Body of pancreas (tissue), 4 donors: ENCODE data around the gene YIPF5. TPM values are rescaled to one million over a fixed set of nuclear protein-coding genes. Genes with fewer than 3 reads are reported as not detected.
A peak's percentile ranks its signal among the peaks of the same experiment; 100 is the strongest.

ENCODE experiments used
- ATAC-seq: fragments of 150-250 bp; one replicate; pipeline ENCODE4 v1.9.1; 2016
- DNase-seq, 4 donors: peaks; one replicate each; pipeline ENCODE4 v3.0.0-alpha.2; 2019
- H3K27ac ChIP-seq, 4 donors: fragments of 200-600 bp; sonication (generic); 1 replicate in 3 of 4; 2 replicates in 1 of 4; pipeline versions ENCODE4 v1.5.1 to v1.6.1; 2016 to 2019; ENCODE audit warnings: mild to moderate bottlenecking in 1 of 4, mixed read lengths in 1 of 4, moderate library complexity in 1 of 4
- H3K27me3 ChIP-seq, 2 donors: fragments of 200-600 bp; sonication (generic); one replicate each; pipeline ENCODE4 v1.6.0; 2016; ENCODE audit warnings: mild to moderate bottlenecking in 1 of 2
- H3K36me3 ChIP-seq, 2 donors: fragments of 200-600 bp; sonication (generic); replicated peaks in 1 of 2; 2 replicates each; pipeline ENCODE4 v1.5.1; 2016; ENCODE audit warnings: low read depth in 2 of 2; ENCODE audit not compliant: insufficient read depth in 1 of 2
- H3K4me1 ChIP-seq: fragments of 200-600 bp; sonication (generic); one replicate; pipeline ENCODE4 v1.6.0; 2016
- H3K4me3 ChIP-seq, 2 donors: fragments of 200-600 bp; sonication (generic); 1 replicate in 1 of 2; 2 replicates in 1 of 2; pipeline ENCODE4 v1.5.1; 2016 to 2019
- H3K9me3 ChIP-seq, 3 donors: fragments of 200-600 bp; sonication (generic); 1 replicate in 2 of 3; 2 replicates in 1 of 3; pipeline ENCODE4 v1.5.1; 2016
- POLR2A ChIP-seq, 3 donors: fragments of 450-650 bp; IDR thresholded peaks; one replicate each; pipeline ENCODE4 v1.6.1; 2016; ENCODE audit warnings: antibody characterized with exemption in 3 of 3, mild to moderate bottlenecking in 2 of 3
- WGBS, 2 donors: methylation state at CpG; one replicate each; pipeline ENCODE4 v1.1.5; 2017; 5-methylcytosine and 5-hydroxymethylcytosine counted together
- intact Hi-C: fragments of 100-400 bp; cut with DNase I; formaldehyde crosslinking; loops from one replicate; pipeline ENCODE4 v1.15.1; 2023
- total RNA-seq, 2 donors: library from RNA; depleted of rRNA; stranded (reverse); fragments of >200 nt; gene quantifications; one replicate each; pipeline ENCODE4 v1.1.0, GENCODE V29; 2016
- TF ChIP-seq, protein P1 (sequence below), 7 experiments: fragments of 450-650 bp in 4 of 7; fragments of 200-600 bp in 3 of 7; sonication (generic) in 3 of 7; IDR thresholded peaks; one replicate each; pipeline ENCODE4 v1.5.1; 2016 to 2019; ENCODE audit warnings: antibody characterized with exemption in 7 of 7

YIPF5 gene
- total RNA-seq, 2 donors from 2014 or later: 18.9 to 20.4 TPM

- no peaks in the 10 kb centered on the region for H3K27me3 ChIP-seq
- no peak for DNase-seq
- WGBS, 2 donors: 40 to 43% methylated on average over 1 of the region's 1 CpG
- ATAC-seq: no peak
- H3K9me3 ChIP-seq: no peaks in the 10 kb centered on the region
- no peak overlapping the region for H3K27ac ChIP-seq
- H3K4me1 ChIP-seq: peaks cover 11% of the 10 kb centered on the region
- intact Hi-C loops: no loop called here
- H3K36me3 ChIP-seq: no peaks in the 10 kb centered on the region
- no peak overlapping the region for H3K4me3 ChIP-seq
- TF ChIP-seq, protein P1, sequence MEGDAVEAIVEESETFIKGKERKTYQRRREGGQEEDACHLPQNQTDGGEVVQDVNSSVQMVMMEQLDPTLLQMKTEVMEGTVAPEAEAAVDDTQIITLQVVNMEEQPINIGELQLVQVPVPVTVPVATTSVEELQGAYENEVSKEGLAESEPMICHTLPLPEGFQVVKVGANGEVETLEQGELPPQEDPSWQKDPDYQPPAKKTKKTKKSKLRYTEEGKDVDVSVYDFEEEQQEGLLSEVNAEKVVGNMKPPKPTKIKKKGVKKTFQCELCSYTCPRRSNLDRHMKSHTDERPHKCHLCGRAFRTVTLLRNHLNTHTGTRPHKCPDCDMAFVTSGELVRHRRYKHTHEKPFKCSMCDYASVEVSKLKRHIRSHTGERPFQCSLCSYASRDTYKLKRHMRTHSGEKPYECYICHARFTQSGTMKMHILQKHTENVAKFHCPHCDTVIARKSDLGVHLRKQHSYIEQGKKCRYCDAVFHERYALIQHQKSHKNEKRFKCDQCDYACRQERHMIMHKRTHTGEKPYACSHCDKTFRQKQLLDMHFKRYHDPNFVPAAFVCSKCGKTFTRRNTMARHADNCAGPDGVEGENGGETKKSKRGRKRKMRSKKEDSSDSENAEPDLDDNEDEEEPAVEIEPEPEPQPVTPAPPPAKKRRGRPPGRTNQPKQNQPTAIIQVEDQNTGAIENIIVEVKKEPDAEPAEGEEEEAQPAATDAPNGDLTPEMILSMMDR (IDR thresholded peaks at IDR 0.05): no peak
- no peak for TF ChIP-seq POLR2A (IDR thresholded peaks at IDR 0.05)
Measured at GRCh38 chr5:144142824-144143162, 27.7 kb downstream of the YIPF5 start.

DNA sequence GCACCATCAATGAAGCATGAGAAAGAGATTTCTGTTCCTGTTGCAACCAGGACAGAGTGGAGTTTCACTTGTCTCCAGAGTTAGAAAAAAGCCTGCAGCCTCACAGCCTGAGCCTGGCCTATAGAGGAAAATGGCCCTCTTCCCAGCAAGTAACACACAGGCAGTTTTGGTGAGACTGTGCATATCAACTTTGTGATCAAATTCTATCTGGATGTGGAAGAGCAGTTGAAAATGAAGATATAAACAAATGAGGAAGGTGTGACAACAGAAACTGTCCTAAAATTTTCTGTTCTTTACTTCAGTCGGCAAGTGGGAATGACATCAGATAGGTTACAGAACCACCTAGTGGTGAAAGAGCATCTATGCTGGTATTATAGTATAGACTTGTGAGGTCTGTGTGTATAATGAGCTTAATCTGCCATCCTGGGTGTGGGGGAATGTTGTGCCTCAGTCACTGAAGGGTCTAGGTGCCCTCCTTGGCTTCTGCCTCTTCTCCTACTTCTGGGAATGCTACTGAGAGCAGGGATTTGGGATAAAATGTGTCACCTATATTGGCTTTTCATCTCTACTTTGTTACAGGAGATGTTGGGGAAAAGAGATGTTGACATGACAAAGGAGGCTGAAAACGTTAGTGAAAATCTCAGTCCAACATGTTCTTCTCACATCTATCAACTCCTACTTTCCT lies 28.2 kb downstream of the YIPF5 start:
- Histone ChIP-seq H3K27me3 (no peaks in the 10 kb centered on the region), H3K4me1 (peaks cover 11% of the 10 kb centered on the region), H3K9me3 (no peaks in the 10 kb centered on the region), H3K27ac (no peak overlapping the region), H3K36me3 (no peaks in the 10 kb centered on the region), H3K4me3 (no peak overlapping the region)
- peak; percentile 38 for ATAC-seq
- no peak for DNase-seq
- intact Hi-C loops: no loop called here
- TF ChIP-seq, protein P1 (IDR thresholded peaks at IDR 0.05): peak; percentile 21 to 58 (median 50)
- TF ChIP-seq POLR2A (IDR thresholded peaks at IDR 0.05): no peak
- 5% methylated on average over 2 of the region's 2 CpGs for WGBS, 2 donors

DNA sequence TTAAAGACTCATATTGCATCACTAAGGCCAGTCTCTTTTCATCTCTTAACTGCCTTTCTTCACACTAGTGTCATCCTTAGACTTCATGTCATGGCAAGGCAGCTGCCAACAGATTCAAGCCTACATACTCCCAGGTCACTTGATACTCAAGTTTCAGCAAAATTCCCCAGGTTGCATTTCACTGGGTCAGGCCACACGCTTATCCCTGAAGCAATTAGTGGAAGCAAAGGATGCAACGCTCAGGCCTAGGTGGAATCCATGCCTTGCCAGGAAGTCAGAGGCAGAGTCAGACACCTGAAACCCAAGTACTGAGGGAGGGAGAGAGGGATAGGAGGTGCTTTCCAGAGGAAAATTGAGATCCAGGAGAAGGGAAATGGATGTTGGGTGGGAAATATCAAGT lies 28.9 kb downstream of the YIPF5 start:
- H3K36me3 ChIP-seq: no peaks in the 10 kb centered on the region
- no peak overlapping the region for H3K27ac ChIP-seq
- no peaks in the 10 kb centered on the region for H3K27me3 ChIP-seq
- peaks cover 11% of the 10 kb centered on the region for H3K4me1 ChIP-seq
- intact Hi-C loops: no loop called here
- ATAC-seq: no peak
- no peak overlapping the region for H3K4me3 ChIP-seq
- 84 to 91% methylated on average over 2 of the region's 2 CpGs for WGBS, 2 donors
- H3K9me3 ChIP-seq: no peaks in the 10 kb centered on the region
- no peak for DNase-seq
- TF ChIP-seq, protein P1 (IDR thresholded peaks at IDR 0.05): no peak
- no peak for TF ChIP-seq POLR2A (IDR thresholded peaks at IDR 0.05)

GRCh38 chr5:144139586-144139985 lies 30.9 kb downstream of the YIPF5 start:
- ATAC-seq (no peak), DNase-seq (no peak)
- Histone ChIP-seq H3K4me3 (no peak overlapping the region), H3K27ac (no peak overlapping the region), H3K4me1 (peaks cover under 1% of the 10 kb centered on the region), H3K36me3 (no peaks in the 10 kb centered on the region), H3K27me3 (no peaks in the 10 kb centered on the region), H3K9me3 (no peaks in the 10 kb centered on the region)
- TF ChIP-seq, protein P1 (IDR thresholded peaks at IDR 0.05): no peak
- no peak for TF ChIP-seq POLR2A (IDR thresholded peaks at IDR 0.05)
- intact Hi-C loops: no loop called here
- 86 to 91% methylated on average over 5 of the region's 5 CpGs for WGBS, 2 donors

DNA sequence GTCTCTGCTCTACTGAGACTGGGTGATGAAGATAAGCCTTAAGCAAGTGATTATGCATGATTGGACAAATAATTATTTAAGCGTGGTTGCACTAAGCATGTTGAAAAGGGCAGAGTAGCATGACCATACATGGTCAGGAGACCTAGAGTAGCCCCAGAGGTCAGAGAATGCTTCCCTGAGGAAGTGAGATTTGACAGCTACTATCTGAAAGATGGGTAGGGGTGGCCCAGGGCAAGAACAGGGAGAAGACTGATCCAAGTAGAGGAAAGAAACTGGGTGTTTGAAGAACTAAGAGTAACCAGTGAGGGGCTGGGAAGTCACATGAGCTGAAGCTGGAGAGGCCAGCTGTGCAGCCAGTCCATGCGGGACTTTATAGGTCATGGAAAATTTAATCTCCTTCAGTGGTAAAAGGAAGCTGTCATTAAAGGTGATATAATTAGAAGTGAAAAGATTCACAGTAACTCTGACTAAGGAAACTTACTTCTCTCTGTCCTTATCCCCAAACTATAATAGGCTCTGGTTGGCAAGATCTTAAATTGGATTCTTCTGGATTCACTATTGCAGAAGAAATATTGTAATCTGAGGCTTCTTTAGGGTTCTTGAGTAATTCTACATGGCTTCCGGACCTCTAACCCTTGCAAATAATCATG lies 35.2 kb downstream of the YIPF5 start:
- ATAC-seq (no peak), DNase-seq (no peak)
- intact Hi-C loops: no loop called here
- no peaks in the 10 kb centered on the region for H3K36me3 ChIP-seq
- H3K27me3 ChIP-seq: no peaks in the 10 kb centered on the region
- no peaks in the 10 kb centered on the region for H3K9me3 ChIP-seq
- H3K4me3 ChIP-seq: no peak overlapping the region
- 78 to 79% methylated on average over 3 of the region's 3 CpGs for WGBS, 2 donors
- TF ChIP-seq, protein P1 (IDR thresholded peaks at IDR 0.05): no peak
- no peak for TF ChIP-seq POLR2A (IDR thresholded peaks at IDR 0.05)
- no peaks in the 10 kb centered on the region for H3K4me1 ChIP-seq
- H3K27ac ChIP-seq: no peak overlapping the region
